UCSD-AML1 (cell line): ENCODE results near the gene GRK6.

Experiments
- DNase-seq: peaks from one replicate; lab custom pipeline; 2025; ENCODE audit not compliant: unreplicated experiment; lab: John Stamatoyannopoulos, UW

Gene GRK6

DNA sequence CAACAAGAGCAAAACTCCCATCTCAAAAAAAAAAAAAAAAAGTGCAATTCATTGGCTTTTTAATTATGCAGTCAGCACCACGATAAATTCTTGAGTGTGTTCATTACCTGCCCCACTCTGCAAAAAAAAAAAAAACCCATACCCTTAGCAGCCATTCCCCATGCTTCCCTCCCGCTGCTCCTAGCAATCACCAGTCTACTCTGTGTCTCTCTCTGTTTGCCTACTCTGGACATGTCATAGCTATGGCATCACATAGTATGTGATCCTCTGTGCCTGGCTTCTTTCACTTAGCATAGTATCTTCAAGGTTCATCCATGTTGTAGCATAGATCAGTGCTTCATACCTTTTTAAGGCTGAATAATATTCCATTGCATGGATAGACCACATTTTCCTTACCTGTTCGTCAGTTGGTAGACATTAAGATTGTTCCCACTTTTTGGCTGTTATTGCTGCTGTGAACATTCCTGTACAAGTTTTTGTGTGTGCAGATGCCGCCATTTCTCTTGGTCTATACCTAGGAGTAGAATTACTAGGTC, 13.1 kb downstream of the GRK6 start:
- no peak for DNase-seq

GRCh38 chr5:177440211-177440989, 13.9 kb downstream of the GRK6 start:
- no peak for DNase-seq

DNA sequence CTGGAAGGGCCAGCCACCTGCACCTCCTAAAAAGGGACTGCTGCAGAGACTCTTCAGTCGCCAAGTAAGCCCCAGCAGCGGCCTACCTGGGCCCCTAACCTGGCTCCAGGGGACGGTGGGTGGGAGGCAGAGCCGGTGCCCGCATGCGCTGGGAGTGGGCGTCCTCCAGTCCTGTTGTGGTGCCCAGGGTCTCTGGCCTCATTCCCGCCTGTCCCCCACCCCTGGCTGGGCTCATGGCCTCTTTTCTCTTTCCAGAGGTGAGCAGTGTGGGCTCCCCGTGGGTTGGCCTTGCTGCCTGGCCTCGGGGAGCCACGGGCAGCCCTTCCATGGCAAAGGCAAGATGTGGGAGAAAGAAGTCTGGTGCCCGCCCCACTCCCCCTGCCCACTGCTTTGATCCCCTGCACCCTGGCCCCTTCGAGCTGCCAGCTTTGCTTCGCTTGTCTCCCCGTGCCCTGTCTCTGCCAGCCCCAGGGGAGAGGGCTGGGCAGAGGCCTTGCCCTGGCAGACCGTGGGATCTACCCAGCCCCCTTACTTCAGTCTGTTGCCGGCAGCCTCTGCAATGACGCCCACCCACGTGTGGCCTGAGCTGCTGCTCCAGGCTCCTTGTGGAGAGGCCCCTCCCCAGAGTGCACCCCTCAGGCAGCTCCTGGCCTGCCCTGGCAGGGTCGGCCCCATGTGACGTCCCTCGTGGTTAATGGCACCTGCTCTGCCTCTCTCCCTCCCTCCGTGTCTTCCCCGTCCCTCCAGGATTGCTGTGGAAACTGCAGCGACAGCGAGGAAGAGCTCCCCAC, 14.7 kb downstream of the GRK6 start:
- DNase-seq, result no peak

DNA sequence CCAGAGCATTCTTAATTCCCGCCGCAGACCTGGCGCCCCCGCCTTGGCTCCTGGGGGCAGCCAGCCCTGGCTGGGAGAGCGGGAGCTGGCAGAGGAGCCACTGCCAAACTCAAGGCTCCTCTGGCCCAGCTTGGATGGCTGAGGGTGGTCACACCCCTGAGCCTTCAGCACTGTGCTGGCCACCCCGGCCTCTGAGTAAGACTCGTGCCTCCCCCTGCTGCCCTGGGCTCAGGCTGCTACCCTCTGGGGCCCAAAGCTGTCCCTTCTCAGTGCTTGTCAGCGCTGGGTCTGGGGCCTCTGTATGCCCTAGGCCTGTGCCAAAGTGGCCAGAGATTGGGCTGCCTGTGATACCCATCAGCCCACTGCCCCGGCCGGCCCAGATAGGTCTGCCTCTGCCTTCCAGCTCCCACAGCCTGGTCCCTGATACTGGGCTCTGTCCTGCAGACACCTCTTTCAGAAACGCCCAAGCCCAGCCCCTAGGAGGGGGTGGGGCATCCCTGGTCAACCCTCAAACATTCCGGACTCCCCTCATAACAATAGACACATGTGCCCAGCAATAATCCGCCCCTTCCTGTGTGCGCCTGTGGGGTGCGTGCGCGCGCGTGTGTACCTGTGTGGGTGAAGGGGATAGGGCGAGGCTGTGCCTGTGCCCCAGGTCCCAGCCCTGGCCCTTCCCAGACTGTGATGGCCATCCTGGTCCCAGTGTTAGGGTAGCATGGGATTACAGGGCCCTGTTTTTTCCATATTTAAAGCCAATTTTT, 15.8 kb downstream of the GRK6 start:
- no peak for DNase-seq

DNA sequence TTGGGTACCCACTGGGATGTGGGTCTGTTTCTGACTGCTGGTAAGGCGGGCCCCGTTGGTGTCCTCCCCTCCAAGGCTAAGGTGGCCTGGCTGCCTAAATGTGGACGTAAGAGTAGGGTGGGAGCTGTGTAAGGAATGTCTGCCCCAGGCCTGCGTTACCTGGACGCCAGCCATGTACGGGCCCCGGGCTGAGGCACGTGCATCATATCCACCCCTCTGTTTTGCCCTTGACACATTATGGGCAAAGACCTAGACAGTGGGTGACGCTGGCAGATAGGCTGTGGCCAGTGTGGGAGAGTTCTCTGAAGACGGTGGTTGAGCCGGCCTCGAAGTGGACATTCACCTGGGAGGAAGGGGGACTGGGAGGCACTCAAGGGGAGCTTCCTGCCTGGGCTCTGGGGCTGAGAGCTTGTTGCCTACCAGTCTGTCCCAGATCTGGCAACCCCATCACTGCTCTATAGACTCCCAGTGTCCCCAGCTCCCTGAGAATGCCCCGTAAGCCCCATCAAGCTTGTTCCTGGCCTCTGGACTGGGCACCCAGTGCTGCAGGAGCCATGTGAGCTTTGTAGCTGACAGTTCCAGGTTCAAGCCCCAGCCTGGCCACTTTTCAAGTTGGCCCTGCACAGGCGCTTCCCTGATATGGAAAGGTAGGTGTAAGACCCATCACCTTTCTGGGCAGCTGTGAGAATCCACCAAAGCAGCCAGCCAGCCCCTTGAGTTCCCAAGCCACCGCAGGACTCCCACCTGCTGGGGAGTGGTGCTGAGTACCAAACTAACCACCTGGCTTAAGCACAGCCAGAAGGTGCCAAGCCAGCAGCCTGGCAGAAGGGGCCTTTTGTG, 16.9 kb downstream of the GRK6 start:
- DNase-seq, result no peak

GRCh38 chr5:177444106-177445051, 17.9 kb downstream of the GRK6 start:
- DNase-seq, result no peak

DNA sequence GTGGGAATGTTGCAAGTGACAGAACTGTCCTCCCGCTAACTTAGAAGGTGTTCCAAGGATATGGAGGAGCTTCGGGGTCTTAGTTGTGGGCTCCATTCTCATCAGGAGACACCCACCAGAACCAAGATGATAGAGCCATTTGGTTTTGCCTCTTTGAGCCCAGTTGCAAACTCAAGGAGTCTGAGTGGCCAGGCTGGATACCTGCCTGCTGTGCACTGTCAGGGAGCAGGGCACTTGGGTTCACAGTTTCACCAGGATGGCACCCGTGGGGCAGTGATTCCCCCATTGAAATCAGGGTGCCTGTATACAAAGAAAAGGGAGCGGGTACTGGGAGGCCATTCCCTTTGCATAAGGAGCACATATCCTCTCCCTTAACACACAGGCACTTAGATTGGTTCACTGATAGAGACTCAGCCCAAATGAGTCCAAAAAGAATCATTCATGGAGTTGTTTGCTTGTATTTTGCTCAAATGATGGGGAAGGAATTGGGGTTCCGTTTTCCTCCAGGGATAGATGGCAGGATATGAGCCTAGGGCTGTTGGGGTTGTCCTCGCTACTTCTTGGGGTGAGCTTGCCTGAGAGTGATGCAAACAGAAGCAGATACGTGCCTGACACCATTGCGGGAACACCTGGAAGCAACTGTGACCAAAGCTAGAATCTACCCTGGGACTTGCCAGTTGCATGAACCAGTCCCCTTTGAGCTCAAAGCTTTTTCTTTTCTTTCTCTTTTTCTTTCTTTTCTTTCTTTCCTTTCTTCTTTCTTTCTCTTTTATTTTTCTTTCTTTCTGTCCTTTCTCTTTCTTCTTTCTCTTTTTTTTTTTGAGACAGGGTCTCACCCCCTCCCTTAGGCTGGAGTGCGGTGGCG, 18.8 kb downstream of the GRK6 start:
- no peak for DNase-seq

DNA sequence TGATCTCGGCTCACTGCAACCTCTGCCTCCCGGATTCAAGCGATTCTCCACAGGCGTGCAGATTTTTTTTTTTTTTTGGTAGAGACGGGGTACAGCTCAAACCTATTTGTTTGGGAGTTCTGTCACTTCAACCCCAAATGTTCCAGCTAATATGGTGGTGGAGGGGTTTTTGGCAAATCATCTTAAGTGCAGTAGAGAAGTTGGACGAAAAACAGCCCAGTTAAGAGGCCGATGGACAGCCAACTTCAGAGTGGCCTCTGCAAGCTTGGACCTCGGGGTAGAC, 19.4 kb downstream of the GRK6 start:
- no peak for DNase-seq

DNA sequence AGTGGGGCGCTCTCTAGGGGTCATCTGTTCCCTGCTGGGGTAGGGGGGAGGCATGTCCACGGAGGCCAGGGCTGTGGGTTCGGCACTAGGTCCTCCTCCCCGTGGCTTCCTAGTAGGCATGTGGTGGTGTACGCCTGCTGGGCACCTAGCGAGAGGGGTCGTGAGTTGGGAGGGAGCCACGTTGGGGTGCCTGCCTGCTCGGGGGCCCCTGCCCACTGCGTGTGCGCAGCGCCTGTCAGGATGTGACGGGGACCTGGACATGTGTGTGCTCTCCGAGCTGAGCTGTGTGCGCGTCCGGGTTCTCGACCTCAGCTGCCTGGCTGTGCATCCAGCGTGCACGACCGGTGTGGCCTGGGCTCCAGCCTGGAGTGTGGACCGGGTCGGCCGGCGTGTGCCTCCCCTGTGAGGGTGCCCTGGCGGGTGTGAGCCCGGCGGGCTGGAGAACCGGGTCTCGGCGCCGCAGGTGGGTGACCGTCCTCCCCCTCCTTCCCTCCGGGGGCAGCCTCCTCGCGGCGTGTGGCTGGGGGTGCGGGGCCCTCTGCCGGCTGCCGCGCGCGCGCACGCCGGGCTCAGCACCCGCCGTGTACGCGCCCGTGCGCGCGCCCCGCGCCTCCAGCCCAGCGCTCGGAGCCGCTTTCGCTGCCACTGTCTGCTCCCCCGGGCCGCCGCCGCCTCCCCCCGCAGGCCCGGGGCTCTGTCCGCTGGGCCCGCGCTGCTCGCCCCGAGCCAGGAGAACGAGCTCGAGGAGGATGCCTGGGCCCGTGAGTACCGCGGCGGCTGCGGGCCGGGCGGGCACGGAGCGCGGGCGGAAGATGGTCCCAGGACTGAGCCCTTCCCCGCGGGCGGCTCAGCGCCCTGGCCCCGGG, 20.0 kb downstream of the GRK6 start, which contains the start of gene PRR7:
PRR7 (plus strand) TSS at position 615 of the 866 bp plus-strand sequence. CDS start 8,254 bp downstream, outside the sequence.
- peak; percentile 78 for DNase-seq

DNA sequence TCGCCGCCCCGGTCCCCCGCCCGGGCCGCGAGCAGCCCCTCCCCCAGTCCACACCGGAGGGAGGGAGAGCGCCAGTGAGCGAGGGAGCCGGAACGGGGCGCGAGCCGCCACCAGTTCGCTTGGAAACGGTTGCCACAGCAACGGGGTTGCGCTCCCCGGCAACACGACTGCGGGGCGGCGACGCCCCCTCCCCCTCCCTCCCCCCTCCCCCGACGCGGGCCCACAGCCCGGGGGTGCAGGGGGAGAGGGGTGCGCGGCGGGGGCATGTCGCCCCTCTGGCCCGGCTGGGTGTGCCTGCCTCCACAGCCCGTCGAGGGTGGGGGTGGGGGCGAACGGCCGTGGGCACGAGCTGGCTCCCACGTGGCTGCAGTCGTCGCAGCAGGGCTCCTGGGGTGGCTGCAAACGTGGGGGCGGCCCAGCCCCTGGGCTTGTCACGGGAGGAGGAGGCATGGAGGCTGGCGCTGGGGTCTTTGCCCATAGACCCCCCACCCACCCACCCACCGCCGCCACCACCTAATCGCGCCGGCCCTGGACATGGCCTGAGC, 20.7 kb downstream of the GRK6 start:
- DNase-seq, result peak; percentile 65

GRCh38 chr5:177447611-177448243, 21.3 kb downstream of the GRK6 start:
- DNase-seq, result peak; percentile 75

GRCh38 chr5:177448244-177448950, 21.9 kb downstream of the GRK6 start:
- no peak for DNase-seq

DNA sequence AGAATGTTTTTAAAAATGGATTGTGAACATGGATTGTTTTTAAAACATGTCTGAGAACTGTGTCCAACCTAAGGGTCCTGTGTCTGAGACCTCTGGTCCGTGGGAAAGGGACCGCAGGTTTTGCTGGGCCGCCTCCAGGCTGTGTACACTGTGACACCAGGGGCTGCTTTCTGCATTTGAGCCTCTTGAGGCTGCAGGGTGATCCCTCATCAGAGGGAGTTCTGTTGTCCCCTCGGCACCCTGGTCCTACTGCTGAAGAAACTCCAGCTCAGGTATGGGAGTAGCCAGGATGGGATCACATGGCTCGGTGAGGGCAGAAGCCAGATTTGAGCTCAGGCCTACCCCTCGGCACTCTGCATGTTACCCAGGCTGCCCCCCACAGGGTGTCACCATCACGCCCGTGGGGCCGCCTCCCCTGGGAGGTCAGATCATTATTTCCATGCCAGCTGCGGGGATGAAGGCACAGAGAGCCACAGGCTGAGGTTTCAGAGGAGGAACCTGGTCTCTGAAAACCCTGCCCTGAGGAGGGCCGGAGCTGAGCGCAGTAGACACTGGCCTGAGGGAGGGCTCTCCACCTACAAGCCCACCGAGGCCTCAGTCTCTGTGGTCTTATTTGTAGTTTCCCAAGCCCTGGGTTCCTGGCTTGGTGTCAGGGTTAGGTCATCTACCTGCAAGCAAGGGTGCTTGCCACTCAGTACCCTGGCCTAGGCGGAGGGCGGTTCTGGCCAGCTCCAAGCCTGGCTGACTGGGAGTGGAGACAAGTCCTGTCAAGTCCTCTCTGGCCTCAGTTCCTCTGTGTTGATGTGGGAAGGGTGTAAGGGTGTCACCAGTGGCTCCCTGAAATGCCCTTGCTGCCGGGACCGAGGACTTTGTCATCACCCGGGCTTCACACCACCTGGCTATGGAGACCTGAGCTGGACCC, 22.9 kb downstream of the GRK6 start:
- no peak for DNase-seq

GRCh38 chr5:177450667-177451424, 24.4 kb downstream of the GRK6 start:
- DNase-seq, result no peak
